GM18907 (cell line): ENCODE results near the gene CTDSPL.

Experiments used
- ATAC-seq: cut with Tn5 transposase; IDR thresholded peaks from one replicate; pipeline ENCODE4 v1.9.1; 2021; ENCODE audit warnings: mild to moderate bottlenecking, moderate library complexity; ENCODE audit not compliant: unreplicated experiment

Gene CTDSPL

DNA sequence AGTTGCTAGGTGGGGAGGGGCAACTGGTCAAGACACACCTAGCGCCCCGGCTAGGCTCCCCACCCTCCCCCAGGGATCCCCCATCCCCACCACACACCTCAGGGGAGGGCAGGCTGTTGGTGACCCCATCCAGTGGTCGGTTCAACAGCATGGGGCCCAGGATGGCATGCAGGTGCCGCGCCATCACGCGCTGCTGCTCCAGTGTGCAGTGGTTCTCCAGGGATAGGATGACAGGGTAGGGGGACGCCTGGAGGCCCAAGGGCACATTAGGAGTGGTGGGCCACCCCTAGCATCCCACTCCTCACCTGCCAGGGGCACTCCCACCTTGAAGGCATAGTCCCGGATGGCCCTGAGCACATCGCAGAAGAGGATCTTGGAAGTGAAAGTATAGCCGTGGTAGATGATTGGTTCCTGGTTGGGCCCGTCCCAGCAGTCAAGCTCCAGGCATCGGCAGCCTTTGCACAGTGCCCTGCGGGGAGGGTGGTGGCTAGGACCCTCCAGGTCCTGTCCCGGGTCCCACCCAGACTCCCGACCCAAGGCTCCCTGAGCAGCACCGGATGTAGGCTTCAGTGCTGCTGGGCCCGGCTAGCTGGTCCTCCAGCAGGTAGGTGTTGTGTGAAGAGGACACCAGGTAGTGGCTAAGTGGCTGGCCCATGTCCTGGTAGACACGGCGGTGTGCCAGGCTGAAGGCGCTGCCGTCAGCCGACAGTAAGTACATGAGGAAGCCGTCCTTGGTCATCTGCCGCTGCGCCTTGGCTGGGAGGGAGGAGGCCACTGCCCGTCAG lies 148.3 kb downstream of the CTDSPL start:
- no peak for ATAC-seq

DNA sequence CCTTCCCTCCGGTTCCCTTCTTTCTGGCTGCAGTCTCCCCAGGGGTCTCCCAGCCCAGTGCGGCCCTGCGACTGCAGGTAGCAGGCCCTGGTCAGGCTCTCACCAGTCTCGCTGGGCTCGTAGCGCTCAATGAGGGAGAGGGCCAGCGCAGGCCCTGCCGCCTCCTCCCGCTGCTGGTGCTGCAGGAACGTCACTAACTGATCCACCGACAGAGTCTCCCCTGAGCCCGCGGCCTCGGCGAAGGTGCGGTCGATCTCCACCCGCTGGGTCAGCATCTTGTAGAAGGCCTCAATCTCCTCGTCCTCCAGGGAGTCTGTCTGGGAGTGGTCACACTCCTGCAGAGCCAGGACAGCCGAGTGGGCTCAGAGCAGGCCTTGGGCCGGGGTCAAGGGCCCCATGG lies 149.4 kb downstream of the CTDSPL start:
- ATAC-seq = no peak

DNA sequence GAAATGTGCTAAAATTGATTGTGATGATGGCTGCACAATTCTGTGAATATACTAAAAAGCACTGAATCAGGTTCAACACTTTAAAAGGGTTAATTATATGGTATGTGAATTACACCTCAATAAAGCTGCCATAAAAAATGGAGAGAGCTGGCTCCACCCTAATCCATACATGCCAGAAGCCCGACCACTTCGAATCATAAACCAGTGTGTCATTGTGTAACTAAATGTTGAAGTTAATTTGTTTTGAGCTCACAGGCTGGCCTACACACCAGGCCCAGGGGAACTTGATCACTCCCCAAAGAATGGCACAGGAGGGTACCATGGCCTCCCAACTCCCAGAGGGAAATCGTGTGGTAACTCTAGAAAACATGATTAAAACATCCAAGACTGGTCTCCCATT lies 153.8 kb downstream of the CTDSPL start:
- no peak for ATAC-seq

DNA sequence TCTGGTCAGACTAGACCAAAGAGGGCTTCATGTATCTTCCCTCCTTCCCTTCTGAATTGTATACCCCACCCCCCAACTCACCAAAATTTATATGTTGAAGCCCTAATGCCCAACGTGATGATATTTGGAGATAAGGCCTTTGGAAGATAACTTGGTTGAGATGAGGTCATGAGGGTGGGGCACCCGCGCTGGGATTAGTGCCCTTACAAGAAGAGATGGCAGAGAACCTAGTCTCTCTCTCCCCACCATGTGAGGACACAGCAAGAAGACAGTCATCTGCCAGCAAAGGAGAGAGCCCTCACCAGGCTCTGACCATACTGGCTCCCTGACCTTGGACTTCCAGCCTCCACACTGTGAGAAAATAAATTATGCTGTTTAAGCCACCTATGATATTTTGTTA lies 154.3 kb downstream of the CTDSPL start:
- ATAC-seq = no peak

DNA sequence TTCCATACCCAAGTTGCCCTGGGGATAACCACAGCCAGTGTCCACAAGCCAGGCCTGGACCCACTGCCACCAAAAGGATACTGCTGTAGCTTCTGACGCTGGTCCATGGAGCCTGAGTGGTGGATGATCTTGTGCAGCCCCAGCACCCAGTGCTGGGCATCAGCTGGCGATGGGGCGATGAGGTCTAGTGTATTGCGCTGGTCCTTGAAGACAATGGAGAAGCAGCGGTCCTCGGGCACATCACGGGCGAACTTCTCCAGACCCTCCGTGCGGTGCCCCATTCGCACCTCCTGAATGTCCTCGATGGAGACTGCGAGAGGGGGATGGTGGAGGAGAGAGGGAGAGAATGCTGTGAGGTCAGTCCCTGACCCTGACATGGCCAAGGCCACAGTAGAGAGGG lies 154.7 kb downstream of the CTDSPL start:
- ATAC-seq = no peak

DNA sequence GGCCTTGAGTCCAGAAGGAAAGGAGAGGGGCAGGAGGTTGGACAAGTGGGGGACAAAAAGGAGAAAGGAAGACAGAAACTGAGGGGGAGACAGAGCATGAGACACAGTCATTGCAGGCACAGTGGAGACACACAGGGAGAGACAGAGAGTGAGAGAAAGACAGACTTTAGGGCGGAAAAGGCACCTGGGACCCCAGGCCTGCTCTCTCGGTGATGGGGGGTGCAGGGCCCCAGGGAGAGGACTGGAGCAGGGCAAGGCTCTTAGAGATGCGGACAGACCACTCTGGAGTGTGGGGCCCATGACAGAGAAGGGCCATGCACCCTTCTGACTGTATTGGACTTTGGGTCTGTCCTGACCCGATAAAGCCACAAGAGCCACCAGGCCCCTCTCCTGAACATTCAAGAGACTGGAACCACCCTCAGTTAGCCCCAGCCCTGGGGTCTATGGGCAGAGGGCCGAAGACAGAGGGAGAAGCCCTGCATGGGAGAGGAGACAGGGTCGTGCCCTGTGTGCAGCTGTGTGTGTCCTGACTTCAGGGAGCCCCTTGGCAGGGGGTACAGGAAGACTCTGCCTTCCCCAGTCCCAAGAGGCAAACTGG lies 155.3 kb downstream of the CTDSPL start:
- no peak for ATAC-seq

DNA sequence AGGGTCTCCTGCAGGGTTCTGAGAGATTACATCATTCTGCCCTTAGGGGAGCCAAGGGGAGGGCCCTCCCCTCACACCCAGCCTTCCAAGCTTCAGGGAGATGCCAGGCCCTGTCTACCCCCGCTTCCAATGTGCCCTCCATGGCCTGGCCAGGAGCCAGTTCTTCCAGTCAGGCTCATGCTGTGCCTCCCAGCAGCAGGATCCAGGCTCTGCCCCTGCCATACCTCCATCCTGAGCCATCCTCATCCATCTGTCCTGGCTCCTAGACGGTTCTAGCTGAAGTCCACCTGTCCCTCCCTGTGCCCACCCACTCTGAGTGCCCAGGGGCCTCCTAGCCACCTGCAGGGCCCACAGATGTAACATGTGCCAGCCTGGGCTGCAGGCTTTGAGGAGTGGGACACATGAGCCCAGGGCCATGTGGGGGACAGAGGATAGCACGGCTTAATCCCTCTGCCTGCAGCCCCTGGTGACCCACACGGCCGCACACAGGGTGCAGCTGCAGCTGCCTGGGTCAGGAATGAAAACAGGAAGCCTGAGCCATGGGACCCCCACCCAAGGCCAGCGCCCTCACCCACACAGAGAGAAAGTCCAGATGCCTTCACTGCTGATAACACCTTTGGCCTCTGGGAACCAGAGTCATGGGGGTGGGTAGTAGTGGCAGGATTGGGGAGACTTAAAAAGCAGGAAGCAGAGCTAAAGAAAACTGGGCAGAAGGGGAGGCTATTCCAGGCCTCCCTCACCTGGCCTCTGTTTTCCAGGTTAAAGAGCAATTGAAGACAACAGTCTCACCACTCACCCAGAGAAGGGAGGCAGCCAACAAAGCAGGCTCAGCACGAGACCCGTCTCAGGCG lies 156.0 kb downstream of the CTDSPL start:
- ATAC-seq = no peak

DNA sequence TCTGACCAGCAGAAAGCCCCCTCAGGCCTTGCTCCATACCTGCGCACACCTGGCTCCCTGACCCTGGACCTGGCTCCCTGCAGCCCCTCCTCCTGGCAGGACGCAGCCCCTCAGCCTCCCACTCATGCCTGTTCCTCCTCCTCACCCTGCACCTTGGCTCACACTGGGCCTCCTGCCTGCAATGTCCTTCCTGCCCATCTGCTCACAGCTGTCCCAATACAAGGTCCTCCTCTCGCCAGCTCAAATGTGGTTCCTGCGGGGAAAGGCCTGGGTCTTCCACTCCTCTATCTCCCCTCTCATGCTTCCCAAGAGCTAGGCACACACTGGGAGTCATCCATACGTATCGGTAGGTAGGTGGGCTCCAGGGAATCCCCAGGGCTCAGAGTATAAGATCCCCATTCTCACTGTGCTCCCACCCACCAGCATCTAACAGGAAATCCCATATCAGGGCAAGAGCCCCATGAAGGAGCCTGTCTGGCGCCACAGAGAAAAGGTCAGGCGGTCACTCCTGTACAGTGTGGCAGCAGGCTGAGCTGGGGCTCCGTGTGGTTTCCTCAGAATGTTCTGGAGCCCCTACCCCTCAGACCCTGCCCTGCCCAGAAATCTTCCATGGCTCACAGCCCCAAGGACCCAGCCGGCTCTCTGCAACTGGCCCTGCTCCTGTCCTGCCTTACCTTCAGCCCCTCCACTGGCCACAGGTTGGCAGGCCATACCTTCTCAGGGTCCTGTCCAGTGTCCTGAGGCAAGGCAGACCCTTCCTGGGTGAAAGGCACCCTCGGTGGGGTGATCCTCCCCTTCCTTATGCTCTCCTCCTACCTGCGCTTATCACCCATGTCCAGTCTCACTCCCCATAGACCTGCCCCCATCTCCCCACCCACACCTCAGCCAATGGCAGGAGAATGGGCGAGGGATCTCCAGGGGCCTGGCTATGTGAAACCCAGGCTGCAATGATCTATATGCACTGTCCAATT lies 156.9 kb downstream of the CTDSPL start:
- no peak for ATAC-seq

DNA sequence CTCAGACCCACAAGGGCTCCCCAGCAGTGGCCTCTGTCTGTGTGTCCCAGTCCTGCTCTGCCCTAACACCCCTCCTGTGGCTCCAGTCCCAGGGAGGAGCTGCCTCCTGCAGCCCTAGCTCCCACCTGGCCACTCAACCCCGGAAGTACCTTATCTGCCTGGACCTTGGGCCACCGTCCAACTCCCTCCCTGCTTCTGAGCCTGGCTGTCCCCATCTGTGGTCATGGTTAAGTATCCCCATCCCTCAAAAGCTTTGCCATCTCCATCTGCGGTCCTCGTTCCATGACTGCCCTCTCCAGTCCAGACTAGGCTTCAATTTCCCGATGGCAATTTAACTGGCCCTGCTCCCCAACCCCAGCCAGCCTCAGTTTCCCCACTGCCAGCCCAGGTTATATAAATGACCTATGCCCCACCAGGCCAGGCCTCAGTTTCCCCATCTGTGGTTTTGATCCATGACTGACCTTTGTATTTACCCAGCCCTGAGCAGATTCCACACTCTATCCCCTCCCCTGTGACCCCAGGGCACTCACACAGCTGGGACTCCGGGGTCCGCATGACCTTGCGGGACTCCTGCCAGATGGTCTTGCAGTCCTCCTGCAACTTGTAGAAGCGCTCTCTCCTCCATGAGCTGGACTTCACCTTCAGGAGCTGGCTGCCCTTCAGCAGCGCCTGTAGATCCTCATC lies 158.1 kb downstream of the CTDSPL start:
- ATAC-seq = no peak

DNA sequence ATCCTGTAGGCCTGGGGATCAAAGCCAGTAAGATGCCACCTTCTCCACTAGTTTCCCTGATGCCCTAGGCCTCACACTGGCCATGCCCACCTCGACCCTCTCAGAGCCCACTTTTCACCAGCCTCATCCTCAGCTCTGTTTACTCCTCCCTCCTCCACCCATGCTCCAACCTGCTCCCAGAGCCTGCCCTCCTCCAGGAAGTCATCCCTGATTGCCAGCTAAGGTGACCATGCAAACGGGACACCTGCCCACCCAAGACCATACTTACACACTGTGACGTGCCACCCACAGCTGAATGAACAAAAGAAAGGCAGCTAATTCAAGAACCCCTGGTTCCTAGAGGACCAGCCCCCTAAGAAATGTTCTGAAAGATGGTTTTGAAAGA lies 158.7 kb downstream of the CTDSPL start:
- ATAC-seq = no peak

DNA sequence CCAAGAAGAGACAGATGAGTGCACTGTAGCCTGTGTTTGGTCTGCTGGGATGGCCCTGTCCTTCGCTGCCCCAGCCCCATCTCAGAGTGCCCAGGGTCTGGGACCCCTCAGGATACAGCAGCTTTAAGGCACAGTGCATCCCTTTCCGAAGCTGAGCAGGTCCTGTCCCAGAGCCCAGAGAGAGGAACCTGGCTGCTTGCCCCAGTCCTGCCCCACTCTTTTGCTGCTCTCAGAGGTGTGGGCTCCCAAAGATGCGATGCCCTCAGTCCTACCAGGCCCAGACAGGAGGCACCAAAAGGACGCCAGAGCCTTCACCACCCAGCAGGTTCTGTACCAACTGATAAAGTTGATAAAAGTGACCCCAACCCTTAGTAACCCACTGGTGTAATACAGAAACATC lies 159.5 kb downstream of the CTDSPL start:
- no peak for ATAC-seq

DNA sequence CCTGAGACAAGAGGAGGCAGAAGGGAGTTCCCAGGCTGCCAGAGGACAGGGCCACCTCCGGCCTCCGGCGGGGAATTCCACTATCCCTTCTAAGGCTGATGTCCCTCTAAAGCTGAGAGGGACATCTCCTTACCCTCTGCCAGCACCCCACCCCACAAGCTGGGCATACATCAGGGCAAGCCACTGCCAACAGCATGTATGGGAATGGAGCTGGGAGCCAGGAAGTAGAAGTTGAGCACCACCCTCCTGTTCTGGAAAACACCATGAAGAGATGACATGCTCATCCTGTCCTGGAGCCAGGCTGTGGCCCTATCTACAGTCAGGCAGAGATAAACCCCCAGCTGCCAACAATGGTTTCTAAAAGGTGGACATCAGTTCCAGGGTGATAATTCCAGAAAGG lies 160.6 kb downstream of the CTDSPL start:
- no peak for ATAC-seq

DNA sequence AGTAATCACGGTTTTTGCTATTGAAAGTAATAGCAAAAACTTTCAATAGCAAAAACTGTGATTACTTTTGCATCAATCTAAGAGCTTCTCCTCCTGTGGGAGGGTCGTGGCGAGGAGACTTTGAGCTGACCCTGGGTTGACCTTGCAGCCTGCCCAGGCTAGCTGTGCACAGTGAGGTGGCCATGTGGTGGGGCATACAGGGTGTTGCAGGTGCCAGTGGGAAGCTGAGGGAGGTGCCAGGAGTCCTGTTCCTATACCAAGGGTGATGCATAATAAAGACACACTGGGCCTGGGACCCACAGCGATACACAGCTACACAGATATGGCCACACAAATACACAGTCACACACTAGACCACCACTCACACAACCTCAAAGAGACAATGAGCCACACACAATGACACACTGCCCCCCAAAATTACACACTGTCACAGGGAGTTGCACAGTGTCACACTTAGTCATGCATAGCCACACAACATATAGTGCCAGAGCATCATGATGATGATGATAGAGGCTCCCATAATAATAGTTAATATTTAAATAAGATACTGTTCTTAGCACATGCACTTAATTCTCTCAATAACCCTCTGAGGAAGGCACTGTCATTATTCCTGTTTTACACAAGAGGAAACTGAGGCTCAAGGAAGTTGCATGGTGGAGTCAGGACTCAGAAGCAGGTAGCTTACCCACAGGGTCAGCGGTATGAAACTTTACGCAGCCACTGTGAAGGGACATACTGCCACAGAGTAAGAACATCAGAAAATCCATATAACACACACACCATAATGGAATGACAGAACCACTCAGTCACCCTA lies 161.4 kb downstream of the CTDSPL start:
- no peak for ATAC-seq

DNA sequence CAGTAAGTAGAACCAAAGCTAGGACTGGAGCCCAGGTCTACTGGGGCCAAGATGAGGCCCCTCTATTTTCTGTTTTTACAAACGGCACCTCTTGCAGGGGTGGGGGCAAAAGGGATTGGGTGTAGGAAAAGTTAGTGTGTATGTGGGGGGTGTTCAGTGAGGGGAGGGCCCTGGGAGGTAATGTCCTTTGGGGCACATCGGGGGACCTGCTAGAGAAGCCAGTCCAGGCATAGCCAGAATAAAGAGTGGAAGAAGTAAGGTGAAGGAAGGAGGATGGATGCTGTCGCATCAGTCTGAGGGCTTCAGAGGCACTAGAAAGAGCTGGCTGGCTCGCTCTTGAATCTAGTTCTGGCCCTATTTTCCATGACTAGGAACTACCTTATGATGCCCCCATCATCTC lies 165.2 kb downstream of the CTDSPL start:
- no peak for ATAC-seq

DNA sequence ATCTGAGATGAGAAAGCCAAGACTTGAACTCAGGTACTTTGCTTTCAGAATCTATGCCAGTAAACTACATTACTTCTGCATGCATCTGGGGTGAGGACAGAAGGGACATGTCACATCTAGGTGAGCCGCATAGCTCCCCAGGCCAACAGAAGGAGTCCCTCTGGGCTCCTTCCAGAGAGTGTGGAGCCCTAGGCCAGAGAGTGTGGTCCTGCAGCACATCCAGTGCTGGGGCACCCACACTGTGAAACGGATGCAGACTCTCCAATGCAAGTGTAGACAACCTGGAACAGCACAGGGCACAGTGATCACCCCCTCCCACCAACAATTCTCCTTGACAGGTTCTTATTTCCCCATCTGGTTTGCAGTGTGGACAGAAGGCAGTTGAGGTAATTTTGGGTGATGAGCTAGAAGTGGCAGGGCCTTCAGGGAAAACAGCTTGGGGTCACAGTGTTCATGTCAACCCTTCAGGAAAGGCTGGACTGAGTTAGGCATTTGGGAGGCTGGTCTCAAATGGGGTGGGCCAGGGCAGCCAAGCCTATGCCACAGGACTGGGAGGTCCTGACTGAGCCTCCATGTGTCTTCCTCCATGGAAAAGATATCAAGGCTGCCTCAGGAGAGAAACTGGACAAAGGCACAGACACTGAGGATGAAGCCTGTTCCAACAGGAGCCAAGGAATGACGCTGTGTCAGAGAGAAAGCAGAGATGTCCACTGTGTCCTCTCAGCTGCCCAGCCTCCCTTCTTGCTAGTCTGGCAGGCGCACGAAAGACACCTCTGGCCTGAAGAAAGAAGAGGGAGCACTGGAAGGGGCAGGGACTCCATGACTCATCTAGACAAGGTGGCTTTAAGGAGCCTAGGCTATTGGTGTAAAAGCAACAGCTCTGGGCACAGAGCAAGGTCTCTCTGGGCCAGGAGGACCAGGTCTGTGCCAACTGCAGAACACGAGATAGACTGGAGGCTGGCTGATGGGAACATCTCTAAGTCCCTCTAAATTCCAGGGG lies 166.1 kb downstream of the CTDSPL start:
- no peak for ATAC-seq

DNA sequence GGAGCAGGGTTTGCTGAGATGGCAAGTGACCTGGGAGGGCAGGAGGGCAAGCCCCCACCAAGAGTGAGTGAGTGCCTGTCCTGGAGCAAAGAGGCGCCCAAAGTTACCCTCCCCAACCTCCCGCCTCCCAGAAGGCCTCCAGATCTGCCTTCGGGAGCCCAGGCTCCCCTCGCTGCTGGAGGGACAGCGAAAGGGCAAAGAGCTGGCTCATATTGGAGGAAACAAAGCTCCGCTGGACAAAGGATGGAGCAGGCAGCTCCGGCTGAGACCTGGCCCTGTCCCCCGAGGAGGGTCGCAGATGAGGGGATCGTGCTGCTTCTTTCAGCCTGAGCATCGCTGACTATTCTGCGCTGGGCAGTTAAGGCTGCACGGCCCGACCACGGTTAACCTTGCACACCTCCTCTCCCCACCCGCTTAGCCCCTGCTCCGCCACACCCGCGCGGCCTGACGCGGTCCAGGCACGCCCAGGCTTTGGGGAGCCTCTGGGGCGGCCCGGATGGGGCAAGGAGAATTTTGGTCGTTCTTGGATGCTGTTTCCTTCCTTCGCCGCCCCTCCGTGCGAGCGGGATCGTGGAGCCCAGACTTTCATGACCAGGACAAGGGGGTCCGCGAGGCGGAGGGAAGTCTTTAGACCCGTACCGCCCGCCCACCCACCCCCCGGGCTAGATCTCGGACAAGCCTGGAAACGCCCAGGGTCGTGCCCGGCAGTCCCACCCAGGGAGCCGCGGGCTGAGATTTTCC lies 167.1 kb downstream of the CTDSPL start:
- no peak for ATAC-seq

DNA sequence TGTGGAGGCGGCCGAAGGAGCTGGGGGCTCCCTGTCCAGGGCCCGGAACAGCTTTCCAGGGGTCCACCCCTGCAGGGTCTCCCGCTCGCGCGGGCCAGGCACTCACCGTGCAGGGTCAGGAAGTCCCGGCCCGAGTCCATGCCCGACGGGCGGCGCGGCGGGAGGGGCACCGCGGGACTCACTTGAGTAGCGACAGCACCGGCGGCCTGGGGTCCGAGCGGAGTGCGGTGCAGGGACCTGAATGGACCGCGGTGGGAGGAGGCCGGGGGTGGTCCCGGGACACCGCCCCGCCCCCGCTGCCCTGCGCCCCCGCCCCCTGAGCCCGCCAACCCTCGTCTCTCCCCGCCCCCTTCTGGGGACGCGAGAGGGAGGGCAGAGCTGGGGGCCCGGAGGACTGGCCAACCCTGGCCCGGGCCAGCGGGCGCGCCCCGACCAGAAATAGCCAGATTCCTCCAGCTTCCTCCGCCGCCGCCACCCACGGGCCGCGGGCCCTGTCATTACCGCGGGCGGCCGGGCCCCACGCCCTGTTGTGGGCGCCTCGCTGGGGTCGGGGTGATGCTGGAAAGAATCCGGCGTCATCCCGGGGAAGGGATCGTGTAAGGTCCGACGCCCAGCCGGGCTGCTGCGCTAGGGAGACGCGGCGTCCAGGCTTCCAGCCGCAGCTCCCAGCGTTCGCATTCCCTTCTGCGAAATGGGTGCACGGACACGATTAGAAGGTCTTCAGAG lies 167.9 kb downstream of the CTDSPL start, which contains the start of gene PLCD1:
Gene PLCD1 (minus strand): TSS at position 243 of the 726 bp plus-strand sequence. CDS start 103 bp downstream, at position 140.
- no peak for ATAC-seq
